HFF-Myc (cell line): Measurements from ENCODE around the gene FOXJ2.

ENCODE experiments used
- DNase-seq: peaks from one replicate; pipeline ENCODE4 v3.0.0-alpha.2; 2011; ENCODE audit warnings: low read depth; ENCODE audit errors: extremely low read depth
- H3K4me3 ChIP-seq: replicated peaks from 2 replicates; pipeline ENCODE4 v1.5.1; 2011; ENCODE audit warnings: low read depth, mild to moderate bottlenecking, control low read depth, low read length
- TF ChIP-seq, protein P1 (sequence below): IDR thresholded peaks from 2 replicates; pipeline ENCODE4 v1.5.1; 2012; ENCODE audit warnings: mild to moderate bottlenecking, low read depth, low read length, control low read depth; ENCODE audit errors: missing control alignments

FOXJ2 gene

GRCh38 chr12:8093291-8093690 lies 60.8 kb downstream of the FOXJ2 start:
- no peak overlapping the region for H3K4me3 ChIP-seq
- DNase-seq: no peak
- TF ChIP-seq, protein P1, sequence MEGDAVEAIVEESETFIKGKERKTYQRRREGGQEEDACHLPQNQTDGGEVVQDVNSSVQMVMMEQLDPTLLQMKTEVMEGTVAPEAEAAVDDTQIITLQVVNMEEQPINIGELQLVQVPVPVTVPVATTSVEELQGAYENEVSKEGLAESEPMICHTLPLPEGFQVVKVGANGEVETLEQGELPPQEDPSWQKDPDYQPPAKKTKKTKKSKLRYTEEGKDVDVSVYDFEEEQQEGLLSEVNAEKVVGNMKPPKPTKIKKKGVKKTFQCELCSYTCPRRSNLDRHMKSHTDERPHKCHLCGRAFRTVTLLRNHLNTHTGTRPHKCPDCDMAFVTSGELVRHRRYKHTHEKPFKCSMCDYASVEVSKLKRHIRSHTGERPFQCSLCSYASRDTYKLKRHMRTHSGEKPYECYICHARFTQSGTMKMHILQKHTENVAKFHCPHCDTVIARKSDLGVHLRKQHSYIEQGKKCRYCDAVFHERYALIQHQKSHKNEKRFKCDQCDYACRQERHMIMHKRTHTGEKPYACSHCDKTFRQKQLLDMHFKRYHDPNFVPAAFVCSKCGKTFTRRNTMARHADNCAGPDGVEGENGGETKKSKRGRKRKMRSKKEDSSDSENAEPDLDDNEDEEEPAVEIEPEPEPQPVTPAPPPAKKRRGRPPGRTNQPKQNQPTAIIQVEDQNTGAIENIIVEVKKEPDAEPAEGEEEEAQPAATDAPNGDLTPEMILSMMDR: no peak

DNA sequence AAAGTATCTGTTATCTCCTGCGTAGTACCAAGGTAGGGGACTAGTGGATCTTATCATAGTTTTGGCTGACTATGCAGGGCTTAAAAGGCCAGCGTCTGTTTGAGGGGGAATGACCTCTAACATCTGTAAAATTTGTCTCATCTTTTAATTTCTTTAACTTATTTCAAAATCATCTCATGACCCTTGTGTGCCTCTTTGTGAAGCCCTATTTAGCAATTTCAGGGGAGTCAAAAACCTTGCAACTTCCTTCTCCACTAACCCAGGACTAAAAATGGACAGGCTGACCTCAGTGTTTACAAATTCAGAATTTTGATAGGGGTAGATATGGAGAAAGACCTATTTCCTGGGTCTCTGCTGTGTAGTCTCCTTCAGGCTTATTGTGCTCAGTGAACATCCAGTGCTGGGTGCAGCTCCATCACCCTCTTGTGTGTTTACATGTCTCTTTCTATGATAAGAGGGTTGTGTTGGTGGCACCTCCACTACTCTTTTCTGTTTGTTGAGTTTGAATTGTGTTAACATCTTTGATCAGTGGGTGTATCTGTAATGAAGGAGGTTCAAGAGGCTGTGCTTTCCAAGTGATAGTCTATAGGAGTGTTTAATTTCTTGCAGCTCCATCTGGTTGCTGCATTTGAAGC lies 63.9 kb downstream of the FOXJ2 start:
- no peak for DNase-seq
- no peak overlapping the region for H3K4me3 ChIP-seq
- TF ChIP-seq, protein P1: no peak

- TF ChIP-seq, protein P1: no peak
Observed at GRCh38 chr12:8099235-8099634, 66.7 kb downstream of the FOXJ2 start.

More at GRCh38 chr12:8099235-8099634, 66.7 kb downstream of the FOXJ2 start:
- no peak overlapping the region for H3K4me3 ChIP-seq
- DNase-seq: no peak
